GM19351 (cell line): ENCODE measurements around the gene TEKT2.

ENCODE experiments used
- ATAC-seq: cut with Tn5 transposase; IDR thresholded peaks from one replicate; pipeline ENCODE4 v1.9.1; 2021; ENCODE audit warnings: mild to moderate bottlenecking, moderate library complexity; ENCODE audit not compliant: unreplicated experiment

TEKT2 gene

GRCh38 chr1:36083635-36084496, at the start of gene TEKT2:
TSS of gene TEKT2 (plus strand) at chr1:36084094. CDS start at chr1:36084922, 828 bp downstream.
- no peak for ATAC-seq

- no peak for ATAC-seq
These were observed 49.2 kb upstream of the TEKT2 start for GRCh38 chr1:36034692-36035091.

GRCh38 chr1:36035154-36035553, 48.7 kb upstream of the TEKT2 start:
- ATAC-seq, result no peak

- ATAC-seq, result no peak
These were observed 43.7 kb upstream of the TEKT2 start for GRCh38 chr1:36040238-36040637.

GRCh38 chr1:36051821-36052220, 32.1 kb upstream of the TEKT2 start:
- no peak for ATAC-seq

- no peak for ATAC-seq
These were observed 29.9 kb upstream of the TEKT2 start for GRCh38 chr1:36053978-36054377.

GRCh38 chr1:36055706-36056105, 28.2 kb upstream of the TEKT2 start:
- no peak for ATAC-seq

- no peak for ATAC-seq
These were observed 21.6 kb upstream of the TEKT2 start for GRCh38 chr1:36062315-36062714.

- ATAC-seq, result no peak
These were observed 16.0 kb upstream of the TEKT2 start for GRCh38 chr1:36067871-36068270.

- no peak for ATAC-seq
These were observed 15.0 kb upstream of the TEKT2 start for GRCh38 chr1:36068866-36069265.

GRCh38 chr1:36070349-36070748, 13.5 kb upstream of the TEKT2 start:
- ATAC-seq, result no peak

- ATAC-seq, result no peak
These were observed 6.8 kb upstream of the TEKT2 start for GRCh38 chr1:36076979-36077573.

GRCh38 chr1:36080236-36080635, 3.7 kb upstream of the TEKT2 start:
- no peak for ATAC-seq

- ATAC-seq, result no peak
These were observed 3.1 kb upstream of the TEKT2 start for GRCh38 chr1:36080801-36081200.

GRCh38 chr1:36081926-36082485, 1.9 kb upstream of the TEKT2 start:
- no peak for ATAC-seq

- ATAC-seq, result no peak
These were observed 675 bp upstream of the TEKT2 start for GRCh38 chr1:36083219-36083618.

GRCh38 chr1:36084497-36085115, 712 bp downstream of the TEKT2 start:
- no peak for ATAC-seq

GRCh38 chr1:36085126-36085525, 1.2 kb downstream of the TEKT2 start:
- no peak for ATAC-seq

GRCh38 chr1:36085686-36086526, 2.0 kb downstream of the TEKT2 start:
- ATAC-seq, result no peak

- no peak for ATAC-seq
These were observed 2.8 kb downstream of the TEKT2 start for GRCh38 chr1:36086529-36087232.
